ENCODE data around the gene MBD2. TPM values are rescaled to one million over a fixed set of nuclear protein-coding genes. Genes with fewer than 3 reads are reported as not detected.

The MBD2 gene
- total and polyA plus RNA-seq, 4 donors, result 9.2 to 16.2 (median 11.4) TPM

GRCh38 chr18:54254265-54254758 is 29.8 kb upstream of the MBD2 start:
- DNase-seq (ENCODE audit: low spot score), result no peak
- Histone ChIP-seq H3K4me1 (ENCODE audit: control insufficient read depth in 4 of 4, insufficient read depth in 4 of 4, low read length in 3 of 4) (peaks cover 0 to 13% (median 6%) of the 10 kb centered on the region in 4 donors), H3K27ac (ENCODE audit: low read depth in 1 of 2, low read length in 2 of 2) (peak overlapping the region; percentile 53 to 61), H3K4me3 (ENCODE audit: low read depth in 1 of 3, low read length in 3 of 3) (peak overlapping the region; percentile 11 to 46 (median 19)), H3K9me3 (ENCODE audit: control insufficient read depth in 4 of 4, low read length in 3 of 4) (no peaks in the 10 kb centered on the region), H3K27me3 (ENCODE audit: control insufficient read depth in 4 of 4, insufficient read depth in 4 of 4, low read length in 3 of 4) (no peaks in the 10 kb centered on the region), H3K36me3 (ENCODE audit: control insufficient read depth in 4 of 4, insufficient read depth in 3 of 4, low read depth in 1 of 4, low read length in 3 of 4) (no peaks in the 10 kb centered on the region), H3K9ac (ENCODE audit: low read depth in 1 of 2, low read length in 2 of 2) (peak overlapping the region in 1 of 2 donors; percentile 86)
- WGBS, result 20% methylated on average over 10 of the region's 10 CpGs
- TF ChIP-seq TAF1 (conservative IDR thresholded peaks at IDR 0.05), result peak; percentile 88
- TF ChIP-seq MAX (IDR thresholded peaks at IDR 0.05), result peak; percentile 74
- TF ChIP-seq GABPA (IDR thresholded peaks at IDR 0.05 in 1 of 2, conservative IDR thresholded peaks at IDR 0.05 in 1 of 2), result no peak
- no peak for TF ChIP-seq ATF3 (IDR thresholded peaks at IDR 0.05)
- no peak for TF ChIP-seq FOXA1 (IDR thresholded peaks at IDR 0.05)
- TF ChIP-seq CTCF (IDR thresholded peaks at IDR 0.05; ENCODE audit: low read depth, low read length, missing input control), result no peak
- peak; percentile 63 for TF ChIP-seq ZBTB33 (IDR thresholded peaks at IDR 0.05)
- TF ChIP-seq FOXA2 (IDR thresholded peaks at IDR 0.05), result peak; percentile 70
- peak; percentile 74 to 75 for TF ChIP-seq RXRA (IDR thresholded peaks at IDR 0.05)
- TF ChIP-seq SP1 (IDR thresholded peaks at IDR 0.05), result peak; percentile 98
- TF ChIP-seq REST (IDR thresholded peaks at IDR 0.05), result peak; percentile 61
- peak; percentile 37 to 49 for TF ChIP-seq RAD21 (IDR thresholded peaks at IDR 0.05)
- TF ChIP-seq EGR1 (IDR thresholded peaks at IDR 0.05; ENCODE audit: low read depth in 2 of 2), result no peak
- peak; percentile 89 for TF ChIP-seq HNF4G (IDR thresholded peaks at IDR 0.05)
- peak; percentile 95 to 96 for TF ChIP-seq HNF4A (conservative IDR thresholded peaks at IDR 0.05)
- TF ChIP-seq JUND (IDR thresholded peaks at IDR 0.05), result peak; percentile 61 to 70
- TF ChIP-seq YY1 (IDR thresholded peaks at IDR 0.05), result peak; percentile 83

Data from liver (tissue), 9 donors.